GM12801 (cell line): Measurements from ENCODE around the gene CASK.

ENCODE experiments used
- TF ChIP-seq, protein P1 (sequence below): IDR thresholded peaks from one replicate; pipeline ENCODE4 v1.5.1; 2011; ENCODE audit warnings: control low read depth; ENCODE audit not compliant: insufficient read length; ENCODE audit errors: extremely low read depth

Gene CASK

GRCh38 chrX:41589634-41590270, 333.6 kb downstream of the CASK start:
- TF ChIP-seq, protein P1, sequence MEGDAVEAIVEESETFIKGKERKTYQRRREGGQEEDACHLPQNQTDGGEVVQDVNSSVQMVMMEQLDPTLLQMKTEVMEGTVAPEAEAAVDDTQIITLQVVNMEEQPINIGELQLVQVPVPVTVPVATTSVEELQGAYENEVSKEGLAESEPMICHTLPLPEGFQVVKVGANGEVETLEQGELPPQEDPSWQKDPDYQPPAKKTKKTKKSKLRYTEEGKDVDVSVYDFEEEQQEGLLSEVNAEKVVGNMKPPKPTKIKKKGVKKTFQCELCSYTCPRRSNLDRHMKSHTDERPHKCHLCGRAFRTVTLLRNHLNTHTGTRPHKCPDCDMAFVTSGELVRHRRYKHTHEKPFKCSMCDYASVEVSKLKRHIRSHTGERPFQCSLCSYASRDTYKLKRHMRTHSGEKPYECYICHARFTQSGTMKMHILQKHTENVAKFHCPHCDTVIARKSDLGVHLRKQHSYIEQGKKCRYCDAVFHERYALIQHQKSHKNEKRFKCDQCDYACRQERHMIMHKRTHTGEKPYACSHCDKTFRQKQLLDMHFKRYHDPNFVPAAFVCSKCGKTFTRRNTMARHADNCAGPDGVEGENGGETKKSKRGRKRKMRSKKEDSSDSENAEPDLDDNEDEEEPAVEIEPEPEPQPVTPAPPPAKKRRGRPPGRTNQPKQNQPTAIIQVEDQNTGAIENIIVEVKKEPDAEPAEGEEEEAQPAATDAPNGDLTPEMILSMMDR: no peak

DNA sequence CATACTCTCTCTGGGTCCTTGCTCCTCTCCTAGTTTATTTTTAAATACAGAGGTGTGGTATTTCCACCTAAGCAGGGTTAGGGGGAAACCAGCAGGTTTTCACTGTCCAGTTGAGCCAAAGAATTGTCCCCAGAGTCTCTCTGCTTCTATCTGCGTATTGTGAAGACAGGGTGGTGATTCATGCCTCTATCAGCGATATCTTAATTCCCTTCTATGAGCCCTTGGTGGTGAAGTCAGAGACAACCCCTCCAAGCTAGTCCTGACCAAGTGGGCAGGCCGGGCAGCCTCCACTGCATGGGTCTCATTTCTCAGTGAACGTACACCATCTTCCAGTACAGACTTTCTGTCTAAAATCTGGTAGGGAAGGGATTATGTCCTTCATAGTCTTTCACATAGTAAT, 335.1 kb downstream of the CASK start:
- TF ChIP-seq, protein P1: no peak

DNA sequence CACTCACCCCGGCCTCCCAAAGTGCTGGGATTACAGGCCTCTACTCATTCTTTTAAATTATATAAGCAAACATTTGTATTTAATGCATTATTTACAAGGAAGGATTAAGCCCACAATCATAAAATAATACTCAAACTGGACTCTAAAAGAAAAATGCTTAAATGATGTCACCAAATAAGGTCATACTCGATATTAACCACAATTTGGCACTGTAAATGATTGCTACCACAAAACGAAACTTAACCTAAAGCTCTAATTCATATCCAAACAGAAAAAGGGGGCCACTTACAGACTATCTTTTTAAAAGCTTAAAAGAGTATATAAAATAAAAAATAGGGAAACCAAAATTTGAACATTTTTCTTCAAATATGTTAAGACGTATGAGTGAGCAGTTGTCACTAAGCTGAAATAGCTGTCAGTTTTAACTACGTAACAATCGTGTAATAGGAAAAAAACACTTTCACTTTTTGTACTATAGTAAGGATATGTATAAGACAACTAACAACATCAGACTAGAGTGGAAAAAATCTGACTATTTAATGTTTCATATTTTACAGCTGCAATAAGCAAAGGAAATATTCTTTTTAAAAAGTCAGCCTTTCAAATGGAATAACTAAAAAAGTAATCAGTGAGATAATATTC, 342.8 kb downstream of the CASK start:
- TF ChIP-seq, protein P1: no peak

DNA sequence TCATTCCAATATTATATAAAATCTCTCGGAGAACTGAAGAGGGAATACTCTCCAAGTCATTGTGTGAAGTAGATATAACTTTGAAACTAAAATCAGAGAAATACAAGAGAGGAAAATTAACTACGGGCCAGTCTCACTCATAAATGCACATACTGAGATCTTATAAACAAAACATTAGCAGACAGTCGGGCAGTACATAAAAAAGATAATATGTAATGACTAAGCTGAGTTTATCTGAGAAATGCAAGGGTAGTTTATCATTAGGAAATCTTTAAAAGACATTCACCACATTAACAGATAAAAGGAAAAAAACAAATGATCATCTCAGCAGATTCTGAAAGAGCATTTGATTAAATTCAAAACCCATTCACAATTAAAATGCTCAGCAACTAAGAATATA, 359.5 kb downstream of the CASK start:
- TF ChIP-seq, protein P1: no peak

DNA sequence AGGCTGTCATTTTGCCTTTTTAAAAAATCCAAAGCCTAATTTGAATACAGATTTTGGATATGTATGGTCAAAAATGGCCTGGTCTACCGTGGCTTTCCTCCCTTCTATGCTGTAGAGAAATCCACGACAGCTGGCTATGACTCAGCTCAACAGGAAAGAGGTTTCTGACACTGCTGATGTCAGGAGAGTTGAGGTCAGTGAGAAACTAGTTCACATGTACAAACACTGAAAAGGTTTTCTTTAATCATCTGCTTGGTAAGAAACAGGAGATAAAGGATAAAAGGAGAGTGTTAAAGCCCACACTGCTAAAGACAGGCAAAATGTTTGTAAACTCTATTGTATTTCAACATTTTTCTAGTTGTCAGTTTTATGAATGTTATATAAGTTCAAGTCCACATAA, 362.3 kb downstream of the CASK start:
- TF ChIP-seq, protein P1: no peak

DNA sequence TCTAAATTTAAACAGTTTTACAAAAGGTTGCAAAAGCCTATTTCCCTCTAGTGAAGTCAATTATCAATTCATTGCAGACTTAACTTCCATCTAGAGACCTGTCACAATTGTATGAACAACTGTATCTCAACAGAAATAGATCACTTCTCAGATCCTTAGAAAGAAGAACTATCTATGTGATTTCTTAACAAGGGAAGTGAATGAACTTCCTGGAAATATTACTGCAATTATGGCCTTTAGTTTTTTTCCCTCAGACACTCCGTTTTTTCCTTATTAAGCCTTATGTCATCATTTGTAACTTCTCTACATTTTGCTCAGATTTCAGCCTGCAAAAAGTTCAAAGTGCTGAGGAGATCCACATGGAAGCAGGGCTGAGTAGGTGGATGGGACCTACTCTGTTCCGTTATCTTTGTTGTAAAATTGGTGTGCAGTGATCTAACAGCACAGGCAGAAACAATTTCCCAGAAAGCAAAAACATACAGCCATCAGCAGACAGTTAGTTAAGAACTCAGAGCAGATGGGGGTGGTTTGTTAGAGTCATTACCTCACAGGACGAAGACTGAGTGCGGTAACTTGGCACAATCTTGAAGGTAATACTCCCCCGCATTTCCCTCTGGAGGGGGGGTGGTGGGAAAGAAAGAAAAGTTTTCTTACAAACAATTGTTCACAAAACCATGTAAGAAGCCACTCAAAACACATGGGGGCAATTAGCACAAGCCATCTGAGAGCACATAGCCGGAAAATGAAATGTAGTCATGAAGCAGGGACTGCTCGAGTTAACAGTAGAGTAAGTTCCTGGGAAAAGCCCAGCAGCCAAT, 363.9 kb downstream of the CASK start:
- TF ChIP-seq, protein P1: no peak

GRCh38 chrX:41558531-41558930, 364.8 kb downstream of the CASK start:
- TF ChIP-seq, protein P1: no peak
